K562 (cell line): ENCODE data around the gene SLC6A7. TPM values are rescaled to one million over a fixed set of nuclear protein-coding genes. Genes with fewer than 3 reads are reported as not detected.
A peak's percentile ranks its signal among the peaks of the same experiment; 100 is the strongest.

Source experiments
- CBFB ChIP-seq: sonication (generic); formaldehyde crosslinking; IDR thresholded peaks from 2 replicates; pipeline ENCODE4 v1.4.0; 2020; ENCODE audit warnings: mild to moderate bottlenecking, missing genetic modification reagents
- EP300 ChIP-seq: IDR thresholded peaks from 2 replicates; pipeline ENCODE4 v1.6.1; 2012; ENCODE audit warnings: low read length, improper control_type of control experiment
- FOXA3 ChIP-seq, 2 experiments: fragments of 450-650 bp in 1 of 2; sonication (generic) in 1 of 2; formaldehyde crosslinking; IDR thresholded peaks in 1 of 2; conservative IDR thresholded peaks in 1 of 2; 2 replicates each; pipeline versions ENCODE4 v1.4.0 to v1.8.0; 2020 to 2022; ENCODE audit warnings: mild to moderate bottlenecking in 2 of 2, missing genetic modification reagents in 1 of 2
- ILK ChIP-seq: fragments of 450-650 bp; IDR thresholded peaks from 2 replicates; pipeline ENCODE4 v1.6.1; 2016; ENCODE audit warnings: missing genetic modification characterization, low read depth, mild to moderate bottlenecking, missing compliant biosample characterization, moderate library complexity, borderline replicate concordance
- MNT ChIP-seq, 2 experiments: fragments of 450-650 bp; conservative IDR thresholded peaks; 2 replicates each; pipeline ENCODE4 v1.6.1; 2017; ENCODE audit warnings: mild to moderate bottlenecking in 2 of 2, moderate library complexity in 2 of 2
- NRF1 ChIP-seq, 2 experiments: fragments of 450-650 bp; IDR thresholded peaks in 1 of 2; conservative IDR thresholded peaks in 1 of 2; 2 replicates each; pipeline ENCODE4 v1.6.1; 2014; ENCODE audit warnings: mild to moderate bottlenecking in 2 of 2
- POLR2B ChIP-seq: fragments of 450-650 bp; IDR thresholded peaks from 2 replicates; pipeline ENCODE4 v1.6.1; 2018; ENCODE audit warnings: low read depth; ENCODE audit not compliant: partially characterized antibody
- RCOR1 ChIP-seq, 2 experiments: IDR thresholded peaks; 2 replicates each; pipeline ENCODE4 v1.6.1; 2012; ENCODE audit warnings: low read depth in 2 of 2, low read length in 2 of 2, borderline replicate concordance in 1 of 2, improper control_type of control experiment in 1 of 2
- RHOXF2B ChIP-seq: fragments of 250-450 bp; sonication (Bioruptor Pico); conservative IDR thresholded peaks from 2 replicates; pipeline ENCODE4 v1.5.1; 2021
- SIRT6 ChIP-seq: IDR thresholded peaks from one replicate; pipeline ENCODE4 v1.6.1; 2012; ENCODE audit warnings: low read depth, mild to moderate bottlenecking, control low read depth, inconsistent platforms, low read length, moderate library complexity
- SNAPC5 ChIP-seq: fragments of 250-450 bp; sonication (Bioruptor Pico); IDR thresholded peaks from 2 replicates; pipeline ENCODE4 v1.8.0; 2021; ENCODE audit warnings: moderate library complexity, mild to moderate bottlenecking, inconsistent platforms
- TEAD1 ChIP-seq, 2 experiments: fragments of 450-650 bp in 1 of 2; sonication (generic) in 1 of 2; formaldehyde crosslinking; IDR thresholded peaks; 2 replicates each; pipeline versions ENCODE4 v1.4.0 to v1.8.0; 2020 to 2022; ENCODE audit warnings: mild to moderate bottlenecking in 2 of 2, missing genetic modification reagents in 1 of 2
- TEAD2 ChIP-seq: fragments of 450-650 bp; IDR thresholded peaks from 2 replicates; pipeline ENCODE4 v1.6.1; 2016; ENCODE audit warnings: missing genetic modification characterization, control low read depth, missing compliant biosample characterization
- ZBTB43 ChIP-seq: sonication (generic); formaldehyde crosslinking; IDR thresholded peaks from 2 replicates; pipeline ENCODE4 v1.8.0; 2023; ENCODE audit warnings: mild to moderate bottlenecking, missing genetic modification reagents
- ZKSCAN1 ChIP-seq: fragments of 150-350 bp; IDR thresholded peaks from 2 replicates; pipeline ENCODE4 v1.6.1; 2016; ENCODE audit warnings: low read depth, low read length
- ZNF224 ChIP-seq: sonication (generic); formaldehyde crosslinking; IDR thresholded peaks from 2 replicates; pipeline ENCODE4 v1.8.0; 2022; ENCODE audit warnings: mild to moderate bottlenecking, missing genetic modification reagents
- ZNF707 ChIP-seq: fragments of 250-450 bp; sonication (Bioruptor Pico); conservative IDR thresholded peaks from 2 replicates; pipeline ENCODE4 v1.8.0; 2022; ENCODE audit warnings: inconsistent platforms, mild to moderate bottlenecking, moderate library complexity
- polyA plus RNA-seq, 8 experiments: library from polyadenylated mRNA; depleted of rRNA in 4 of 8; stranded (reverse) in 5 of 8; unstranded in 3 of 8; fragments of >200 nt; fragmentation: Nextera tagmentation in 2 of 8; fragmentation: Illumina TruSeq in 1 of 8; extraction: Ambion mirVana in 2 of 8; extraction: Trizol in 1 of 8; gene quantifications; 2 replicates each; pipeline versions ENCODE4 v1.2.1 to v1.2.3, GENCODE V29; 2011 to 2014; ENCODE audit warnings: inconsistent platforms in 1 of 8, missing spikeins in 1 of 8
- total RNA-seq, 7 experiments: library from RNA; depleted of rRNA in 6 of 7; stranded (reverse); fragments of >200 nt in 6 of 7; fragmentation: Illumina TruSeq in 2 of 7; extraction: Trizol in 2 of 7; gene quantifications; 2 replicates each; pipeline versions ENCODE4 v1.2.1 to v1.2.3, GENCODE V29; 2011 to 2021; ENCODE audit warnings: low replicate concordance in 1 of 7
- TF ChIP-seq, protein P1 (sequence below), 2 experiments: fragments of 450-650 bp in 1 of 2; sonication (generic) in 1 of 2; formaldehyde crosslinking; conservative IDR thresholded peaks; 2 replicates each; pipeline versions ENCODE4 v1.4.0 to v1.8.1; 2020 to 2022; ENCODE audit warnings: mild to moderate bottlenecking in 1 of 2, missing genetic modification reagents in 1 of 2
- TF ChIP-seq, protein P2 (sequence below): sonication (generic); formaldehyde crosslinking; IDR thresholded peaks from 2 replicates; pipeline ENCODE4 v1.9.0; 2022; ENCODE audit warnings: mild to moderate bottlenecking, missing genetic modification reagents
- TF ChIP-seq, protein P3 (sequence below): fragments of 450-650 bp; IDR thresholded peaks from 2 replicates; pipeline ENCODE4 v1.6.1; 2016

The SLC6A7 gene
- total and polyA plus RNA-seq, 9 of the 15 experiments (the other 6 are each of a cell fraction or from before 2014, with no cell fraction given) = not detected

DNA sequence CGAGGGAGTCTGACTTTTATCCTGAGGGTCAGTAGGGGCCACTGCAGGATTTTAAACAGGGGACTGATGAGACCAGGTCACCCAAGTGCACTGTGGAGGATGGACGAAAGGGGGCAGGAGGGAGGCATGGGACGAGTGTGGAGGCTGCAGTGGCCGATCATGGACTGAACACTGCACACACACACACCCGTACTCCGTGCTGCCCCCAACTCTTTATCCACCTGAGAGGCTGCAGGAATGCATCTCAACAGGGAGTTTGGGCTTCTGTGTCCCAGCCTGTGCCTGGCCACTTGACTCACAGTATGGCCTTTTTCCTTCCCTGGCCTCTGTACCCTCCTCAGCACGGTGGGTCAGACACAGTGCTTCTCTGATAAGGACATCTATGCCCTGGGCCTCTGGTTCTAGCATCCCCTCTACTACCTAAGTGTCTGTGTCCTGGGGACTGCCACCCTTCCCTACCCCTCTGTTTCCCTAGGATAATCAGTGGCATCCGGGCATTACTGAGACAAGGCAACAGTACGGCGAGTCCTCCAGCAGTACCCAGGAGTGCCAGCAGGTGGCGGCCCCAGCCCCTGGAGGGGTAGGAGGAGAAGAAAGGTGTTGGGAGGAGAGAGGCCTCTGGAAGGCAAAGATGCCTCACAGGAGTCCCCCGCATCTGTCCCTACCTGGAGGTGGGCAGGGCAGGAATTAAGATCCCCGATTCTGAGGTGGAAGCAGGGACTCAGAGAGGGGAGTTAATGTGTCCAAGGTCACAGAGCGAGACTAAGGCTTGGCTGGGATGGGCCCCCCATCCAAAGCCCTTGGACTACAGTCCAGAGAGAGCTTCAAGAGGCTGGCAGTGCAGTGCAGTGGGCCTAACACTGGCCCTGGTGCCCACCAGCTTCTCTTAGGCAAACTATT lies 28.4 kb upstream of the SLC6A7 start (continued):
- TF ChIP-seq, protein P1, sequence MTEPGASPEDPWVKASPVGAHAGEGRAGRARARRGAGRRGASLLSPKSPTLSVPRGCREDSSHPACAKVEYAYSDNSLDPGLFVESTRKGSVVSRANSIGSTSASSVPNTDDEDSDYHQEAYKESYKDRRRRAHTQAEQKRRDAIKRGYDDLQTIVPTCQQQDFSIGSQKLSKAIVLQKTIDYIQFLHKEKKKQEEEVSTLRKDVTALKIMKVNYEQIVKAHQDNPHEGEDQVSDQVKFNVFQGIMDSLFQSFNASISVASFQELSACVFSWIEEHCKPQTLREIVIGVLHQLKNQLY (CRISPR knock-in tag; conservative IDR thresholded peaks at IDR 0.05) = no peak
- TF ChIP-seq, protein P2, sequence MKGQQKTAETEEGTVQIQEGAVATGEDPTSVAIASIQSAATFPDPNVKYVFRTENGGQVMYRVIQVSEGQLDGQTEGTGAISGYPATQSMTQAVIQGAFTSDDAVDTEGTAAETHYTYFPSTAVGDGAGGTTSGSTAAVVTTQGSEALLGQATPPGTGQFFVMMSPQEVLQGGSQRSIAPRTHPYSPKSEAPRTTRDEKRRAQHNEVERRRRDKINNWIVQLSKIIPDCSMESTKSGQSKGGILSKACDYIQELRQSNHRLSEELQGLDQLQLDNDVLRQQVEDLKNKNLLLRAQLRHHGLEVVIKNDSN = no peak
- TF ChIP-seq, protein P3, sequence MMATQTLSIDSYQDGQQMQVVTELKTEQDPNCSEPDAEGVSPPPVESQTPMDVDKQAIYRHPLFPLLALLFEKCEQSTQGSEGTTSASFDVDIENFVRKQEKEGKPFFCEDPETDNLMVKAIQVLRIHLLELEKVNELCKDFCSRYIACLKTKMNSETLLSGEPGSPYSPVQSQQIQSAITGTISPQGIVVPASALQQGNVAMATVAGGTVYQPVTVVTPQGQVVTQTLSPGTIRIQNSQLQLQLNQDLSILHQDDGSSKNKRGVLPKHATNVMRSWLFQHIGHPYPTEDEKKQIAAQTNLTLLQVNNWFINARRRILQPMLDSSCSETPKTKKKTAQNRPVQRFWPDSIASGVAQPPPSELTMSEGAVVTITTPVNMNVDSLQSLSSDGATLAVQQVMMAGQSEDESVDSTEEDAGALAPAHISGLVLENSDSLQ = no peak
- TF ChIP-seq EP300 (no peak), POLR2B (no peak), NRF1 (conservative IDR thresholded peaks at IDR 0.05 in 1 of 2, IDR thresholded peaks at IDR 0.05 in 1 of 2) (0 out of 4 replicates have a peak, but pooled peaks have one; percentile 13 to 14), TEAD2 (tag) (no peak), ZBTB43 (CRISPR knock-in tag) (0 out of 2 replicates have a peak, but pooled peaks have one; percentile 36), ZNF224 (CRISPR knock-in tag) (no peak), RCOR1 (IDR thresholded peaks at IDR 0.05; ENCODE audit: borderline replicate concordance in 1 of 2, low read depth in 2 of 2, low read length in 2 of 2) (peak in 1 of 2 experiments; percentile 36; a peak in 2 of 4 replicates), FOXA3 (CRISPR knock-in tag; conservative IDR thresholded peaks at IDR 0.05 in 1 of 2, IDR thresholded peaks at IDR 0.05 in 1 of 2) (0 out of 4 replicates have a peak, but pooled peaks of 1 of the 2 experiments have one; percentile 19), SIRT6 (no peak), ZNF707 (CRISPR knock-in tag) (no peak), CBFB (CRISPR knock-in tag) (peak; percentile 72; the same call in 1 of the 2 replicates), ZKSCAN1 (peak; percentile 59), ILK (tag) (no peak), RHOXF2B (CRISPR knock-in tag) (no peak), SNAPC5 (CRISPR knock-in tag) (no peak), TEAD1 (CRISPR knock-in tag; IDR thresholded peaks at IDR 0.05) (no peak), MNT (conservative IDR thresholded peaks at IDR 0.05) (no peak)
